ENCODE data around the gene MEST. TPM values are rescaled to one million over a fixed set of nuclear protein-coding genes. Genes with fewer than 3 reads are reported as not detected.

MEST gene
- total RNA-seq, 1 experiment from 2014 or later = 76.9 TPM

GRCh38 chr7:130494431-130494858 lies 2.6 kb downstream of the MEST start:
- CTCF ChIA-PET = no interaction called here
- TF ChIP-seq EZH2 (IDR thresholded peaks at IDR 0.05; ENCODE audit: low read depth) = no peak
- Histone ChIP-seq H3K9me3 (ENCODE audit: insufficient read depth, low read depth) (no peaks in the 10 kb centered on the region), H3K36me3 (ENCODE audit: low read depth) (peaks cover 9% of the 10 kb centered on the region; the same call in 1 of the 2 replicates), H3K4me2 (no peak overlapping the region), H3K4me3 (no peak overlapping the region), H3K27me3 (ENCODE audit: insufficient read depth, low read depth) (no peaks in the 10 kb centered on the region), H4K20me1 (ENCODE audit: insufficient read depth) (no peaks in the 10 kb centered on the region), H3K4me1 (replicated peaks; ENCODE audit: insufficient read depth) (no peaks in the 10 kb centered on the region), H3K27ac (no peak overlapping the region), H3K9me2 (ENCODE audit: insufficient read depth) (no peaks in the 10 kb centered on the region), H3K79me2 (ENCODE audit: low read depth) (peaks cover 25% of the 10 kb centered on the region), H3F3A (ENCODE audit: insufficient read depth, low read depth) (no peaks in the 10 kb centered on the region), H2AFZ (no peak overlapping the region)
- POLR2A ChIA-PET (ENCODE audit: unreplicated experiment) = interaction anchor here (0.6 kb wide), 1 partner anchor 10 kb away, joined by 4 read pairs; no protein-coding TSS in a partner anchor
- intact Hi-C loops (cut with micrococcal nuclease; ENCODE audit: unreplicated experiment) = no loop called here
- no peak for DNase-seq
- no TSS peak for BruUV-seq (replicated peaks)

- no TSS peak for BruUV-seq (replicated peaks)
- DNase-seq = no peak
- no peaks in the 10 kb centered on the region for H3F3A ChIP-seq (ENCODE audit: insufficient read depth, low read depth)
- H4K20me1 ChIP-seq (ENCODE audit: insufficient read depth) = no peaks in the 10 kb centered on the region
- ChIA-PET CTCF (no interaction called here), POLR2A (ENCODE audit: unreplicated experiment) (no interaction called here)
- H2AFZ ChIP-seq = no peak overlapping the region
- no peak overlapping the region for H3K27ac ChIP-seq
- H3K9me3 ChIP-seq (ENCODE audit: insufficient read depth, low read depth) = no peaks in the 10 kb centered on the region
- no peaks in the 10 kb centered on the region for H3K4me1 ChIP-seq (replicated peaks; ENCODE audit: insufficient read depth)
- intact Hi-C loops (cut with micrococcal nuclease; ENCODE audit: unreplicated experiment) = no loop called here
- H3K79me2 ChIP-seq (ENCODE audit: low read depth) = no peaks in the 10 kb centered on the region
- H3K4me2 ChIP-seq = no peak overlapping the region
- peaks cover 39% of the 10 kb centered on the region for H3K36me3 ChIP-seq (ENCODE audit: low read depth)
- no peaks in the 10 kb centered on the region for H3K9me2 ChIP-seq (ENCODE audit: insufficient read depth)
- no peaks in the 10 kb centered on the region for H3K27me3 ChIP-seq (ENCODE audit: insufficient read depth, low read depth)
- H3K4me3 ChIP-seq = no peak overlapping the region
- no peak for TF ChIP-seq CTCF (conservative IDR thresholded peaks at IDR 0.05)
Measured at GRCh38 chr7:130500463-130500862, 8.6 kb downstream of the MEST start.

GRCh38 chr7:130500910-130501309 lies 9.0 kb downstream of the MEST start:
- Histone ChIP-seq H3K4me2 (no peak overlapping the region), H2AFZ (no peak overlapping the region), H3K27ac (no peak overlapping the region), H3K9me3 (ENCODE audit: insufficient read depth, low read depth) (no peaks in the 10 kb centered on the region), H3K4me1 (replicated peaks; ENCODE audit: insufficient read depth) (no peaks in the 10 kb centered on the region), H3K9me2 (ENCODE audit: insufficient read depth) (no peaks in the 10 kb centered on the region), H3K36me3 (ENCODE audit: low read depth) (peaks cover 42% of the 10 kb centered on the region), H4K20me1 (ENCODE audit: insufficient read depth) (no peaks in the 10 kb centered on the region), H3F3A (ENCODE audit: insufficient read depth, low read depth) (no peaks in the 10 kb centered on the region), H3K79me2 (ENCODE audit: low read depth) (no peaks in the 10 kb centered on the region), H3K4me3 (no peak overlapping the region), H3K27me3 (ENCODE audit: insufficient read depth, low read depth) (no peaks in the 10 kb centered on the region)
- POLR2A ChIA-PET (ENCODE audit: unreplicated experiment) = no interaction called here
- intact Hi-C loops (cut with micrococcal nuclease; ENCODE audit: unreplicated experiment) = no loop called here
- no peak for TF ChIP-seq CTCF (conservative IDR thresholded peaks at IDR 0.05)
- TF ChIP-seq EZH2 (IDR thresholded peaks at IDR 0.05; ENCODE audit: low read depth) = no peak
- DNase-seq = no peak
- CTCF ChIA-PET = no interaction called here
- no TSS peak for BruUV-seq (replicated peaks)

- Histone ChIP-seq H3K4me1 (replicated peaks; ENCODE audit: insufficient read depth) (no peaks in the 10 kb centered on the region), H4K20me1 (ENCODE audit: insufficient read depth) (no peaks in the 10 kb centered on the region), H3K27ac (no peak overlapping the region), H3K4me3 (no peak overlapping the region), H3K9me3 (ENCODE audit: insufficient read depth, low read depth) (no peaks in the 10 kb centered on the region), H2AFZ (no peak overlapping the region), H3F3A (ENCODE audit: insufficient read depth, low read depth) (no peaks in the 10 kb centered on the region), H3K9me2 (ENCODE audit: insufficient read depth) (no peaks in the 10 kb centered on the region), H3K79me2 (ENCODE audit: low read depth) (no peaks in the 10 kb centered on the region), H3K27me3 (ENCODE audit: insufficient read depth, low read depth) (no peaks in the 10 kb centered on the region), H3K36me3 (ENCODE audit: low read depth) (peaks cover 43% of the 10 kb centered on the region), H3K4me2 (no peak overlapping the region)
- DNase-seq = no peak
- TF ChIP-seq EZH2 (IDR thresholded peaks at IDR 0.05; ENCODE audit: low read depth) (no peak), CTCF (conservative IDR thresholded peaks at IDR 0.05) (no peak)
- CTCF ChIA-PET = interaction anchor here (0.6 to 0.7 kb wide), 2 partner anchors 67 to 252 kb away, joined by 3 to 6 read pairs; no protein-coding TSS in a partner anchor
- POLR2A ChIA-PET (ENCODE audit: unreplicated experiment) = no interaction called here
- intact Hi-C loops (cut with micrococcal nuclease; ENCODE audit: unreplicated experiment) = no loop called here
- no TSS peak for BruUV-seq (replicated peaks)
Measured at GRCh38 chr7:130505753-130506152, 13.9 kb downstream of the MEST start.
